NCI-H1092 (cell line): ENCODE data around the gene RBMXL2.

ENCODE experiments used
- DNase-seq: peaks from one replicate; lab custom pipeline; 2025; lab: John Stamatoyannopoulos, UW

RBMXL2 gene

GRCh38 chr11:7088921-7089320, at the start of gene RBMXL2:
Gene RBMXL2, plus strand, starts transcription at chr11:7088998. Its CDS starts 123 bp downstream, at chr11:7089121.
- no peak for DNase-seq

GRCh38 chr11:7046474-7047175, 42.2 kb upstream of the RBMXL2 start:
- no peak for DNase-seq

GRCh38 chr11:7050191-7050590, 38.6 kb upstream of the RBMXL2 start:
- no peak for DNase-seq

GRCh38 chr11:7056828-7057513, 31.8 kb upstream of the RBMXL2 start:
- no peak for DNase-seq

DNA sequence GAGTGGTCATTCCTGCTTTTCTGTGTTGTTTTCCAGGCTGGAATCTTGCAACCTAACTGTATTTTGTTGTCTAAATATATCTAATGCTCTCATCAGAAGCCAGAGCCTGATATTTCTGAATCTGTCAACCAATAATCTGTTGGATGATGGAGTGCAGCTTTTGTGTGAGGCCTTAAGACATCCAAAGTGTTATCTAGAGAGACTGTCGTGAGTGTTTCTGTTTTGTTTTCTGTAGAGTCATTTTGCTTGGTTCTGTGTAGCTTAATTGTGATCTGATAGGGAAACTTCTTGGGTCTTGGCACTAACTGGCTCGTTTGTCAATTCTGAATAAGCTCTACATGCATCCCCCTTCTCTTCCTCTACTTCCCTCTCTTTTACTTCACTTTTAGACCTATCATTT, 31.2 kb upstream of the RBMXL2 start:
- no peak for DNase-seq

DNA sequence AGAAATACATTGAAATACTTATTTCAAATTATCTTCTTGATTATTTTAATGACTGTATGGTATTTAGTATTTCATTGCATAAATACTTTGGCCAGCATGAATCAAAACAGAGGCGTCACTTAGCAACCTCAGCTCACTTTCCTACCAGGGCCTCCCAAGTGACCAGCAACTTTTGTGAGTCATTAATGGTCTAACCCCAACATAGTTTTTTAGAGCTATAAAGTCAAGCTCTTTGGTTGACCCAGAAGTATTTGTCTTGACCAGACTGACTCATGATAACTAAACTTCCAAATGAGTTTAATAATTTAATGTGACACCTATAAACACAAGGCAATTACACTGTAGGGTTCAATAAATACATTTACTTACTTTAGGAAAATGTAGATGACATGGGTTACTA, 27.9 kb upstream of the RBMXL2 start:
- DNase-seq, result no peak

DNA sequence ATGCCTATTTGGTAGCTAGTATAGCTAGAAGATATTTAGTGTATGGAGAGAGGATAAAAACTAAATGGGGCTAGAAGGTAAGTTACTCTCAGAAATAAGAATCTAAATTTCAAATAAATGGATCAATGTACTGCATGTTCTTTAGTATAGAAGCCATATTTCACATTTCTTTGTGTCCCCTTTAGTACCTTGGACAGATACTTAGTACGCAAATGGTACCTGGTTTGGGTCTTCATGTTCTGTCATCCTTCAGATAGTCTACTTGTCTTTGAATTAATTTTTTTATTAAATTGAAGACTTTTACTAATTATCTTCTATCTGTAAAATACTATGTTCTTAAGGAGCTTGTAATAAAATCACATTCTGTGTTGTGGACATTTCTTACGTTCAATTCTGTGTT, 26.3 kb upstream of the RBMXL2 start:
- no peak for DNase-seq

GRCh38 chr11:7072401-7073028, 16.3 kb upstream of the RBMXL2 start:
- no peak for DNase-seq

- no peak for DNase-seq
These were observed 11.7 kb upstream of the RBMXL2 start for GRCh38 chr11:7077101-7077500.

DNA sequence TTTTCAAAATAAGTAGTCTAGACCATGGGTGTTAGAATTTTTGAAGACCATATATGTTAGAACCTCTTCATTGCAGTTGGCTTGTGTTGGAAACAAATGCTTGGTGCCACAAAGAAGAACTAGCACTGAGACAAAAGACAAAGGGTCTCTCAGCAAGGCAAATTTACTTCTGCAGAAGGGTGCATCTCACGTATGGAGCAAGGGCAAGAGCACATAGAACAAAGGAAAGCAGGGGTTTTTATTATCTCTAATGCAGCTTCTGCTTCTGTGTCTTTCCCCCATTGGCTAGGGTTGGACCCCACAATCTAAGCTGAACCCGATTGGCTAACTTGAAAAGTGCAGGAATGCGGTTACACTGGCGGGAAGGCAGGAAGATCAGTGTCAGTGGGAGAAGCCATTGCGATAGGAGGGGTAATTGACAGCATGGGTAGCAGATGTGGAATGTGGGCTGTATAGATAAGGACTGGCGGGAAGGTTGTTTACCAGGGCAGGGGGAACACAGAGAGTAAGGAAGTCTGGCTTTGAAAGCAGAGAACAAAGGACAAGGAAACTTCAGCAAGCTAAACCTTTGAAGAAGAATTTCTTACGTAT, 9.2 kb upstream of the RBMXL2 start:
- no peak for DNase-seq

DNA sequence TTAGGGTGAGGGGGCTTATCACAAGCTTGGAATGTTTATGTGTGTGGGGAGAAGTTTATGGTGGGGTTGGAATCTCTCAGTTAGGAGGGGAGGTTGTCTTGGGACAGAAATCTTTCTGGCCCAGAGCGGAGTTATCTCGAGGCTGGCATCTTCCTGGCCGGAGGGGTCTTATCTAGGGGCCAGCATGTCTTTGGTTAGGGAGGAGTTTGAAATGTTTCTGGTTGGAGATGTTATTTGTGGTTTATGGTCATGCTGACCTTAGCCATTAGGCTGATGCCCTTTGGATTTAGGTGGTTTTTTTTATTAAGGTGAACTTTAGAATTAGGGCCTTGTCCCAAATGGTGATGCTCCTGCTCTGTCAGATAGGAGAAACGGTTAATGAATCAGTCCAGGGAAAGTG, 7.9 kb upstream of the RBMXL2 start:
- DNase-seq, result no peak

GRCh38 chr11:7081441-7081840, 7.4 kb upstream of the RBMXL2 start:
- no peak for DNase-seq

DNA sequence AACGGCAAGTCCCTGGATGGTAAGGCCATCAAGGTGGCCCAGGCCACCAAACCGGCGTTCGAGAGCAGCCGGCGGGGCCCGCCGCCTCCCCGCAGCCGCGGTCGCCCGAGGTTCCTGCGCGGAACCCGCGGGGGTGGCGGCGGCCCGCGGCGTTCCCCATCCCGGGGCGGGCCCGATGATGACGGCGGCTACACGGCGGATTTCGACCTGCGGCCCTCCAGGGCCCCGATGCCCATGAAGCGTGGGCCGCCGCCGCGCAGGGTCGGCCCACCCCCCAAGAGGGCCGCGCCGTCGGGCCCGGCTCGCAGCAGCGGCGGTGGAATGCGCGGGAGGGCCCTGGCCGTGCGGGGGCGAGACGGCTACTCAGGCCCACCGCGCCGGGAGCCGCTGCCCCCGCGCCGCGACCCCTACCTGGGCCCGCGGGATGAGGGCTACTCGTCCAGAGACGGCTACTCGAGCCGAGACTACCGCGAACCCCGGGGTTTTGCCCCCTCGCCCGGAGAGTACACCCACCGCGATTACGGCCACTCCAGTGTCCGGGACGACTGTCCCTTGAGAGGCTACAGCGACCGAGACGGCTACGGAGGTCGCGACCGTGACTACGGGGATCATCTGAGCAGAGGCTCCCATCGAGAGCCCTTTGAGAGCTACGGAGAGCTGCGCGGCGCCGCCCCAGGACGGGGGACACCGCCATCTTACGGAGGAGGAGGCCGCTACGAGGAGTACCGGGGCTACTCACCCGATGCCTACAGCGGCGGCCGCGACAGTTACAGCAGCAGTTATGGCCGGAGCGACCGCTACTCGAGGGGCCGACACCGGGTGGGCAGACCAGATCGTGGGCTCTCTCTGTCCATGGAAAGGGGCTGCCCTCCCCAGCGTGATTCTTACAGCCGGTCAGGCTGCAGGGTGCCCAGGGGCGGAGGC, 792 bp downstream of the RBMXL2 start:
- DNase-seq, result no peak

GRCh38 chr11:7098235-7098832, 9.5 kb downstream of the RBMXL2 start:
- peak; percentile 12 for DNase-seq

GRCh38 chr11:7115780-7116179, 27.0 kb downstream of the RBMXL2 start:
- no peak for DNase-seq

- no peak for DNase-seq
These were observed 27.6 kb downstream of the RBMXL2 start for GRCh38 chr11:7116370-7116769.

DNA sequence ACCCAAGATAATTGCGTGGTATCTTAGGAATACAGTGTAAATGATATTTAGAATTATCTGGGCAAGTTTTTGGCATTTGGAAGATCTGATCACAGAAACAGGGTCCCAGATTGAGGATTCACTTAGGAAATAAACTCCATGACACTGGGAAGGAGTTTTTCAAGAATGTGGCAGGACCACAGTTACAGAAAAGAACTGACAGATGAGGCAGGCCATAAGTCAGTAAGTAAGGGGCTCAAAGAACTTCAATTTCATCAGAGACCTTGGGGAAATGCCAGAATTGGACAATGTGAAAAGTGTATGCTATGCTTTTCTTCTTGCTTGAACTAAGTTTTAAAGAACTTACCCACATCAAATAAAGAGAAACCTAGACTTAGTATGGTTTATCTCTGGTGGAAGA, 49.3 kb downstream of the RBMXL2 start:
- DNase-seq, result no peak
